COLO668 (cell line): ENCODE results near the gene IFT25.

ENCODE experiments used
- DNase-seq: peaks from one replicate; lab custom pipeline; 2025; ENCODE audit not compliant: unreplicated experiment; lab: John Stamatoyannopoulos, UW

Gene IFT25

DNA sequence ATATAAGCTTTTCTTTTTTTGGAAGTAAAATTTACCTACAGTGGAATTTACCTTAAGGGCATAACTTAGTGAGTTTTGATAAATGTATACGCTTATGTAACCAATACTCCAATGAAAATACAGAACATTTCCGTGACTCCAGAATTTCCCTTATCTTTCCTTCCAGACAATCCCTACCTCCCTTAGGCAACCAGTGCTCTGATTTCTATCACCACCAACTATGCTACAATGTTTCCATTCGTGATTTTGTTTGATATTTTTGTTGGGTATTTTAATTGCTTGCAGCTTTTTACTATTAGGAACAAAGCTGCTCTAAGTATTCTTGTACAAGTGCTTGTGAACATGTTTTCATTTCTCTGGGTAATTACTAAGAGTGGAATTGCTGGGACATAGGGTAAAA is 14.6 kb downstream of the IFT25 start:
- no peak for DNase-seq

DNA sequence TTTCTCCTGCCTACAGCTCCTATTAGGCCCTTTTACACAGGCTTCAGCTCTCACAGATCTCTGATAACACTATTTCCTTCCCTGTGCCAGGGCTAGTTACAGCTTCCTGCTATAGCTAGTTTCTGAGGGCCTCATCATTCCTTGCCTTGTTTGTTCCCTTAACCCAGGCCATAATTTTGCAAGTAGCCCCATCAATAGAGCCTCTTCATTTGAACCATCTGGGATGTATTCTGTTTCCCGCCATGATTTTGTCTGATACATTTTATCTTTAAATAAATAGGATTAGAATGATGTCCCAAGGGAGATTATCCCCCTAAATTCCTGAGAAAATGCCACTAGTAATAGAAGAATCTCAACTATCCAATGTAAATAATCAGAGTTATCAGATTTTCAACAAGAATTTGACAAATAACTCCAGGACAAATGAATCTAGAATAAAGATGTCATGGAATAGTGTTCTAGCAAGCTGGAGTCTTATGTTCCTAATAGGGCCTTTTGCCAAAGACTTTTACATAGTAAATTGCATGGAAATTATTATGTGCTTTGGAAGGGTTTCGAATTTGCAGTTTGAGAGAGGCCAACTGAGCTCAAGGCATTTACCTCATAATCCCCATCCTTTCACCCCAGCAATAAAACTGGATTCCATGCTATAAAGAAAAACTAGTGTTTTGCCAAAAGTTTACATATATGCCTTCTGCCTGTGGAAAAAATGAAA is 16.1 kb downstream of the IFT25 start:
- DNase-seq: no peak

DNA sequence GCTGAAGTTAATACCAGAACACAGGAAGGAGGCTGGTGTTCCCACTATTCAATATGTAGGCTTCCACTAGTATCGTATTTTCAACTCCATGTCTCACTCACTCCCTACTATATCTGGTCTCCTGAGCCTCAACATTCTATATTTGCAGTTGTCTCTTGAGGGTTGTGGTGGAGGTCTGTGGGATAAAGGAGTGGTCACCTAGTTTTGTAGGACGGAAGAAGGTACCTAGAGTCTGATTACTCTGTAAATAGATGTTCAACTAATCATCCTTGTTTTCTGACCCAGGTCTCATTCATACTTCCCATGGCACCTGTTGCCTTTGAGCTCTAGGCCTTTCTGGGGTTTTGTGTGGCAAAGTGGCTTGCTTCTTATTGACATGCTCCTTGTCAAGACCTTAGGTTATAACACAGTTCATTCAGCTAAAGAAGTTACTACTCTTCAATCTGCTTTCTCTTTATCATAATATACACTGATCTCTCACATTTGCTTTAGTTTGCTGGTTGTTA is 18.1 kb downstream of the IFT25 start:
- no peak for DNase-seq

DNA sequence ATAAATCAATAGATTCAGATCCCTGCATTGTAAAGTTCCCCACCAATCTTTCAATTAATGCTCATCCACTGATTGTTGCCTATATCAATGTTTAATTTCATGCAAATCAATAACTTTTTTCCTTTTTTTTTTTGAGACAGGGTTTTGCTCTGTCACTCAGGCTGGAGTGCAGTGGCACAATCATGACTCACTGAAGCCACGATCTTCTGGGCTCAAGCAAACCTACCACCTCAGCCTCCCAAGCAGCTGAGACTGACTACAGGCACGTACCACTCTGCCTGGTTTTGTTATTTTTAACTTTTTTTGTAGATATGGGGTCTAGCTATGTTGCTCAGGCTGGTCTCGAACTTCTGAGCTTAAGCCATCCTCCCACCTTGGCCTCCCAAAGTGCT is 25.8 kb downstream of the IFT25 start:
- no peak for DNase-seq

DNA sequence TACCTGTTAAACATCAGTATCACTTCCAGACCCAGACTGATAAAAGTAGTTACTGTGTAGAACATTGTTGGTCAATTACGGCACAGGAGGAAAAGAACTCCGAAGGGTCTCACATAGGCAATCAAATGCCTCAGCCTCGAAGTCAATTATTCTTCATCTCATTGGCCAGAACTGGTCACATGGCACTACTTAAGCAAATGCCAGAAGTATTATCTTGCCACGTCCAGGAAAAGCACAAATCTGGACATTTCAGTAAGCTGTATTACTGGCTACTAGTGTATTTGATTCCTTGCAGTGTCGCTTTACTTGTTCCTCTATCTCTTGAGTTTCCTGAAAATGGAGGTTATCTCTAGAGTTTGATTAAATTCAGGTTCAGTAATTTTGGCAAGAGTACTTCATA is 27.2 kb downstream of the IFT25 start:
- no peak for DNase-seq

DNA sequence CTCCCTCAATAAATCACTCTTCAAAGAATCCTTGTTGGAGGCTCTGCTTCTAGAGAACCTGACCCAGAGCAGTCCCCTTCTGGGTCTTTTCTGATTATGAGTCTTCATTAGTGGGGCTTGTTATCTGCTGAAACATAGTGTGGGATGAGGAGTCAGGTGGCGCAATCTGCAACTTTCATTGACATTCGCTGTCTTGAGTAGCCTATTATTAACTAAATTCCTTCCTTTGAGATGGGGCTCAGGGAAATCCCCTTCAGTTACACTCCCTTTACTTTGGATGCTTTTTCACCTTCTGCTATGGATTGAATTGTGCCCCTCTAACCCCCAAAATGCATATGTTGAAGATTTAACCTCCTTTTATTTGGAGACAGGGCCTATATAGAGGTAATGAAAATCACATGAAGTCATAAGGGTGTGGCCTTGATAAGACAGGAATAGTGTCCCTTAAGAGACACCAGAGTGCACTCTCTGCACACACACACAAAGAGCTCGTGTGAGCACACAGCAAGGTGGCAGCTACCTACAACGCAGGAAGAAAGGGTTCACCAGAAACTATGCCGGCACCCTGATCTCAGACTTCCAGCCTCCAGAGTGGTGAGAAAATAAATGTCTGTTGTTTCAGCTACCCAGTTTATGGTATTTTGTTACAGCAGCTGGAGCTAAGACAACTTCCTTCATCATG is 32.0 kb downstream of the IFT25 start:
- DNase-seq: no peak

DNA sequence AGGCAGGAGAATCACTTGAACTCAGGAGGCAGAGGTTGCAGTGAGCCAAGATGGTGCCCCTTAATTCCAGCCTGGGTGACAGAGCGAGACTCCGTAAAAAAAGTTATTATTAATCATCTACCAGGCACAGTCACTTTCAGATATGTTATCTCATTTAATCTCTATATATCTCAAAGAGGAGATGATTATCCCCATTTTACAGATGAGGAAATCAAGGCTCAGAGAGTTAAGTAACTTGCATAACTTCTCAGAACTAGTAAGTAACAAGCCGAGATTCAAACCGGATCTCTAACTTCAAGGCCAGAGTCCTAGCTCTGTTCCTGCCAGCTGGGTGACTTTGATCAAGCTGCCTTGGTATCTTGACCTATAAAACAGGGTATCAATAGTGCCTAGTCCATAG is 34.1 kb downstream of the IFT25 start:
- DNase-seq: no peak

DNA sequence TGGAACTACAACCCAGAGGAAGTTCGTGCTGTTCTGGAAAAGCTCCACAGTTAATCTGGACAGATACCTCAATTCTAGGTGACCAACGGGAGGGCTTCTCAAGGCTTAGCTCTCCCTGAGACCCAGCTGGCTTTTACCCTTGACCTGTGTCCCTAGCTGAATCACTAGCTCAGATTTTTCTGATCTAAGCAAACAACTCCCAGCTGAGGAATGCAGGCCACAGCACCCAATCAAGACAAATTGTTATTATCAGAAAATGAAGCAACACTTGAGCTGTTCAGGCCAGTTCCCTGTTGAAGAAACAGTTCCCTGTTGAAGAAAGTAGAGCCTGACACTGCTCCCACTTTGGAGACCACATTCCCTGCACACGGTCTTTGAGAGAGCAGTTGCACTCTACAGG is 35.6 kb downstream of the IFT25 start:
- no peak for DNase-seq

DNA sequence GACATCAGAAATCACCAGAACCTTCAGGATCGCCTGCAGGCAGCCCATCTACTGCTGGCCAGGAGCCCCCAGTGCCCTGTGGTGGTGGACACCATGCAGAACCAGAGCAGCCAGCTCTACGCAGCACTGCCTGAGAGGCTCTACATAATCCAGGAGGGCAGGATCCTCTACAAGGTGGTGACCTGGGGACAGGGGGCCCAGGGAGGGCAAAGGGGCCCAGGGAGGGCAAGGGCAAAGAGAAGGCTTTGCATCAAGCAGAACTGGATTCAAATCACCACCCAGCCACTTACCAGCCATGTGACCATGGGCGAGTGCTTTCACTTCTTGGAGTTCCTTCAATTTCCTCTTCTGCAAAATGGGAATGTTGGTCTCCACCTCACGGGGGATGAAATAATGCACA is 39.4 kb downstream of the IFT25 start:
- no peak for DNase-seq

DNA sequence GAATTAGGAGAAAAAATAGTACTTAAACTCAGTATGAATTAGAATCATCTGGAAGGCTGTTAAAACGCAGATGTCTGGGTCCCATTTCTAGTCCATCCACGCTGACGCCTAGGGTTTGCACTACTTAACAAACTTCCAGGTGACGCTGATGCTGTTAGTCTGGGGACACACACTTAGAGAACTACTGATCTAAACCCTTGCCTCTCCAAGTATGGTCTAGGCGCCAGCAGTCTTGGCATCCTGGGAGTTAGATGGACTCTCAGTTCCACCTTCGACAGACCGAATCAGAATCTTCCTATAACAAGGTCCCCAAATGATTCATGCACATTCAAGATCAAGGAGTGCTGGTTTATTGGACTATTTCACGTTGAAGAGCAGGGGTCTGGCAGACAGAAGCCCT is 40.0 kb downstream of the IFT25 start:
- no peak for DNase-seq

DNA sequence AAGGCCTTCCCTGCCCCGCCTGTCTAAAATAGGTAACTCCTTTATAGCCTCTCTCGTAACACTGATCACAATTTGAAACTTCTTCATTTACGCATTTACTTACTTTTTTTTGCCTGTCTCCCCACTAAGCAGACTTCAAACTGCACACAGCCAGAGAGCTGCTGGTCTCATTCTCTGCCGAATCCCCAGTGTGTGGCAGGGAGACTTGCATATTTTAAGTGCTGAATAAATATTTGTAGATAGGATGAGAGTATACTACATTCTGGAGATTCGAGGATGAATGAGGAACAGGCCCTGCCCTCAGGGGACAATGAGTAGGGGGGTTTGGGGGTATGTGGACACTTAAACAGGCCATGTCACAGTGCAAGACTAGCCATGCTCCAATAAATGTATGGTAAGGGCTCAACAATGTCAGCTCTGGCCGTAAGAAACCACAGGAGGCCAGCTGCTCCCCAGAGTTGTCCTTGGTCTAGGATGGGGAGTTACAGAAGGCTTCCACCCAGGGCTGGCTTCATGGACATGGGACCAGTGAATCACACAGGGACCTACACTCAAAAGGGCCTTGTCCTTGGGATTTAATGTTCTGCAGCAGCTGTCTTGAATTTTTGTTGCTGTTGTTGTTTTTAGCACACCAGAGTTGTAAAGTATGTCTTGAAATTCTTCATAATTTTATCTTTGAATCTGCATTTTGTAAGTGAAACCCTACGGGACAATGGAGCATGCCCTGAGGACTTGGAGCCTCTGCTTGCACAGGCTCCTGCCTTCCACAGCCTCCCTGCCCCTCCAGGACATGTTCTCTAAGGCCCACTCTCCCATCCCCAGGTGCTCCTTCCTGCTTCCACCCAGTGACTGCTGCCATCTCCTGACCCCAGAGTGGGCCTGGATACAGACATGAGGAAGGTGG is 43.0 kb downstream of the IFT25 start:
- no peak for DNase-seq

DNA sequence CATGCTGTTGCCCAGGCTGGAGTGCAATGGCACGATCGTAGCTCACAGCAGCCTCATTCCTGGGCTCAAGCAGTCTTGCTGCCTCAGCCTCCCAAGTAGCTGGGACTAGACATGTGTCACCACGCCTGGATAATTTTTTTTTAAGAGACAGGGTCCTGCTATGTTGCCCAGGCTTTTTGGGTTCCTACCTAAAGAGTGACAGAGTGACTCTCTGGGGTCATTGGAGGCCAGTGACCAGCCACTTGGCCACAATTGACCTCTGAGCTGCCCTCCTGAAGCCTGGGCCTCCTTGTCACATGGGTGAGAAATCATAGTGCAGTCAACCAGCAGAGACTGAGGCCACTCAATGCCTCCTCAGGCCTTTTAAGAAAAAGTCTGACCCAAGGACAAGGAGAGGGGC is 45.8 kb downstream of the IFT25 start:
- no peak for DNase-seq

DNA sequence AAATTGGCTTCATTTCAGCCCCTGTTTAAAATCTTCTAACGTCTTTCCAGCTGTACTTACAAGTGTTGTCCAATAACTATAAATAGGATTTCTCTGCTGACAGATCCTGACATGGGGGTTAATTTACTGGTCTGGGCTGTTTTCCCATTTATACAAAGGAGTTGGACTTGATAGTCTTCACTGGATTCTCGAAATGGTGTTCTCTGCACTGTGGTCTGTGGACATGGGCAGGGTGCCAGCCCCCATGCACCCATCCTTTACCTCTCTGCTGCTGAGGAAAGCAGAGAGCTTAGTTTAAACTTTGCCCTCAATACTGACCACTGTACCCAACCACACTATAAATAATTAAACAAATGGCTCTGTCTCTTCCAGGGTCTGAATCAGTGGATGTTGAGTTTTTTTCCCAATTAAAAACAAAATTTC is 46.3 kb downstream of the IFT25 start:
- peak; percentile 60 for DNase-seq

DNA sequence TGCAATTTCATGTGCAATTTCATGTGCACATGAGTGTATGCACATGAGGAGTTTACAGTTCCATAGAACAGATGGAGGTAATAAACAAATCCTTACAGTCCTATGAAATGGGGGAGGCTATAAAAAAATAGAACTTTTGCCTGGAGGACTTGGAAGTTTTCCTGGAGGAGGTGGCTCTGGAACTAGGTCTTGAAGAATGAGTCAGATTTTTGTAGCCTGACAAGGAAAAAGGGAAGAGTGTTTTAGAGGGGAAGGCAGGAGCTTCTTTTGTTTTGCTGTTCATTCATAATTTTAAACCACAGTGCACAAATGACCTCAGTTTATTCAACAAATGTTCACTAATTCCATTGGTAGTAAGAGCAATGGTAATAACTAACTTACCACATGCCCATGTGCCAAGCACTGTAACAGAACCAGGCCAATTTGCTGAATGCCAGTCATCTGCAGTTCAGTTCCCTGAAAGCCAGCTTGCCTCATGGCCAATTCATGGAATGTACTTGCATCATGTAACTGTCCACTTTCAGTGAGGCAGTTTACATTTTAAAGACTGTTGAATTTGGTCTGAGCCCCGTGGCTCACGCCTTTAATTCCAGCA is 48.8 kb downstream of the IFT25 start:
- no peak for DNase-seq

DNA sequence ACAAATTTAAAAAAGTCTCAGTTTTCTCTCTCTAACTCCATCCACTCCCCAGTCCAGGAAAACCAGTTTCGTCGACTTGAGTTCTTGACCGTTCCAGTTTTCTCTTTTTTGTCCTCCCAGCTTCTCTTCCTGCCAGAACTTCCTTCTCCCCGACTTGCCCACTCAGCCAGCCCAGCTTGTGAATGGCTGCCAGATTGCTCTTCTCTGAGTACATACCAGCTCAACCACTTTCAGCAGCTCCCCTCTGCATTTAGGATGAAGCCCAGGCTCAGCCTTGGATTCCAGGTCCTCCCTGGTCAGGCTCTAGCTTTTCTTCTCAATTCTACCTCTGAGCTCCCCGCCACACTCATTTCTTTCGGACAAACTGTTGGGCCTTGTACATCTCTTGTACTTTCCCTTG is 50.1 kb downstream of the IFT25 start:
- no peak for DNase-seq

DNA sequence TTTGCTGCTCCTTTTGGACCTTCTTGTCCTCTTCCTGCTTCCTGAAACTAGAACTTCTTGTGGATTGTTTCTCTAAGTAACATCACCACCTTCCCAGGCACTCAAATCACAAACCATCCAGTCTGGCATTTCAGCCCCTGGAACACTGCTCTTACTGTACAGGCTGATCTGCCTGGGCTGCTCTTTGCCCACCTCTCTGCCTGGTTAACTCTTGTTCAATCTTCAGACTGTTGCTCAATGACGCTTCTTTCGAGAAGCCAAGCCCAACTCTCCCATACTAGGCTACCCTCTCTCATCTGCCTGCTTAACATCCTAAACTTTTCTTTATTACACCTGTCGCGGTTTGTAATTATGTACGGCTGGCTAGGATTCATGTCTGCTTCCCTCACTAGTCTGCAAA is 50.9 kb downstream of the IFT25 start:
- DNase-seq: no peak

DNA sequence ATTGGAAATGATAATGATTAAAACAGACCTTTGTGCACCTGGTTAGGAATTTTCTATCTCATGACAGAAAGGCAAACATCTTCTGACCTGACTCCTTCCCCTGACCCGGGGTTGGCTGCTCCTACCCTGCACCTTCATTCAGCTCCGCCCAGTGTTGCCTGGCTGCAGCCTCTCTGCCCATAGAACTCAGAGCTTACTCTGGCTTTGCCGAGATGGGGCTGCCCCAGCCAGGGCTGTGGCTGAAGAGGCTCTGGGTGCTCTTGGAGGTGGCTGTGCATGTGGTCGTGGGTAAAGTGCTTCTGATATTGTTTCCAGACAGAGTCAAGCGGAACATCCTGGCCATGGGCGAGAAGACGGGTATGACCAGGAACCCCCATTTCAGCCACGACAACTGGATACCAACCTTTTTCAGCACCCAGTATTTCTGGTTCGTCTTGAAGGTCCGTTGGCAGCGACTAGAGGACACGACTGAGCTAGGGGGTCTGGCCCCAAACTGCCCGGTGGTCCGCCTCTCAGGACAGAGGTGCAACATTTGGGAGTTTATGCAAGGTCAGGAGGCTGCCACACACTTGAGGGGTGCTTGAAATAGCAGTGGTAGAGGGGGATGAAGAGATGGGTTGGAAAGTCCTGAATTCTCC is 51.4 kb downstream of the IFT25 start, which contains the start of gene DIO1:
DIO1 (plus strand) TSS at position 189 of the 638 bp plus-strand sequence; CDS start at position 213, 24 bp downstream.
- no peak for DNase-seq

DNA sequence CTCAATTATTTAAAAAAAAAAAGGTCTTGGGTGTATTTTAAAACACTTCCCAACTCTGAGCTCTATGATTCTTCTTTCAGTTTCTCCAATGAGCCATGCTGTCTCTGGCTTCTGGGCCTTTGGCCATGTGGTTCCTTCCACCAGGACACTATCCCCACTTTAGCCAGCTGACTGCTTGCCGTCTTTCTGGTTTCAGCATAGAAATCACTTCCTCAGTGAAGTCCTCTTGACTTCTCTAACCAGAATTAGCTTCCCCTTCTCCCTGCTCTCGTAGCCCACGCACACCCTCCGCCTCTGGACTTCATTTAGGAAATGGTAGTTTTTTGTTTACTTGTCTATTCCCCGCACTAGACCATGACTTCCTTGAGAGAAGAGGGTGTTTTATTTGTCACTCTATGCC is 52.6 kb downstream of the IFT25 start:
- no peak for DNase-seq

DNA sequence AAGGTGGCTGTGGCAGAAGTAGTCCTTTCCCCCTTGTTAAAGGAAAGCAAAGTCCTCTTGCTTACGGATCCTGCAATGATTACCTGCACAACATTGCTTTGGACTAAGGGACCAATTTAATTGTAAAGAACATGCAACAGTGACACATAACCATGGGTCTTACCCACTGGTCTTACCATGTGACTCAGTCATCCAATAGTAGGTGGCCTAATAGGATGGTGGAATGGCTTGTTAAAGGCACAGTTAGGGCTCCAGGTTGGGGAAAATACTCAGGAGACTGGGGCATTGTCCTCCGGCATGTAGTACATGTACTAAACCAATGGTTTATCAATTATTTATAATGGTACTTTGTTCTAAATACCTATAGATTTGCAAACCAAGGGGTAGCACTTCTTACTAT is 53.8 kb downstream of the IFT25 start:
- no peak for DNase-seq

DNA sequence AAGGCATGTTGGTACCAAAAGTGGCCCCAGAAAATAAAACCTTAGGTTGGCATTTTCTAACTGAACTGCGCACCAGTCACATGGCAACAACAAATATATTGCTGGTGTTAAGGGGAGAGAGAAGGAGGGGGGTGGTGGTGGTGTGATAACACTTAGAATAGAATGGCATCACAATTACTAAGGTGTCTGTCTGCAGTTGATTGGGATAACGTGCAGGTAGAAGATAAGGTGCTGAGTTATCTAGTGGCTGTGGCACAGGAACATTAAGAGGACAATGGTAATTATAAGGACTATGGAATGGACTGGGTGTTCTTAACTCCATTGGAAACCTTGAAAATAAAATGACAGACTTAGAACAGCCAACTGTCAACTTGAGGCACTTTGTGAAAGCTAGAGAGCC is 54.5 kb downstream of the IFT25 start:
- no peak for DNase-seq

DNA sequence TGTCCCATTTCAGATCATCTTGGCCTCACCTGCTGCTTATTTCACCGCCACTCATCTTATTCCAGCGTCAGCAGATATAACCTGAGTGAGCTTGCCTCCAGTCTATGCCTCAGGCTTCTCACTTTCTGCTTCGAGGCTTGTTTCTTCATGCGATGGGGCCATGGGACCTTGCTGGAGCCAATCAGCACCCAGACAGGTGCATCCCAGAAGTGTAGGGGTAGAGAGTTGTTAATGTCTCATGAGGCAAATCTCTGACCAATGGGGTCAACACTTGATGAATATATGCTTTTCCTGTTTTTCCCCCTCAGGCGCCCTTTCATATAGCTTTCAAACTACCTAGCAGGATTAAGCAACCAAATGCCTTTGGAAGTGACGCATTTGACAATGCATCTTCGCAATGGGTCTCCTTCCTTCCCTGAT is 55.0 kb downstream of the IFT25 start:
- DNase-seq: no peak
